Caco-2 (cell line): Measurements from ENCODE around the gene HOMER2. TPM values are rescaled to one million over a fixed set of nuclear protein-coding genes. Genes with fewer than 3 reads are reported as not detected.
A peak's percentile ranks its signal among the peaks of the same experiment; 100 is the strongest.

Experiments used
- BruUV-seq: library from RNA; stranded (reverse); fragments of 400-500 nt; replicated peaks from 2 replicates; lab custom pipeline; 2021; lab: Mats Ljungman, UMichigan
- CTCF ChIA-PET: fragments of 300-600 bp; sonication (Branson Sonifier 250); formaldehyde crosslinking; loops from one replicate; lab custom pipeline; 2022; ENCODE audit warnings: antibody characterized with exemption; lab: Charles Lee
- POLR2A ChIA-PET: fragments of 300-600 bp; sonication (Branson Sonifier 250); formaldehyde crosslinking; loops from one replicate; lab custom pipeline; 2022; ENCODE audit warnings: antibody characterized with exemption; lab: Charles Lee
- DNase-seq, 2 experiments: peaks; one replicate each; pipeline versions ENCODE4 v3.0.0 to v3.0.0-alpha.2; 2020 to 2022
- H3K27me3 ChIP-seq: replicated peaks from 2 replicates; pipeline ENCODE4 v1.6.0; 2011; ENCODE audit warnings: low read length; ENCODE audit not compliant: control insufficient read depth, insufficient read depth
- H3K36me3 ChIP-seq: 2 replicates; pipeline ENCODE4 v1.5.1; 2011; ENCODE audit warnings: low read length; ENCODE audit not compliant: control insufficient read depth, insufficient read depth
- H3K4me1 ChIP-seq: fragments of 250-450 bp; sonication (Bioruptor Pico); 2 replicates; pipeline ENCODE4 v1.5.1; 2020; ENCODE audit warnings: mild to moderate bottlenecking
- H3K4me3 ChIP-seq: 2 replicates; pipeline ENCODE4 v1.5.1; 2011; ENCODE audit warnings: low read depth, mild to moderate bottlenecking, control low read depth, low read length
- H3K9me3 ChIP-seq: fragments of 250-450 bp; sonication (Bioruptor Pico); 2 replicates; pipeline ENCODE4 v1.5.1; 2020; ENCODE audit warnings: mild to moderate bottlenecking, moderate library complexity
- H3K27ac Mint-ChIP-seq: one replicate; pipeline ENCODE4 v1.8.0; 2022; ENCODE audit warnings: mixed read lengths; ENCODE audit not compliant: unreplicated experiment
- H3K27me3 Mint-ChIP-seq: one replicate; pipeline ENCODE4 v1.8.0; 2022; ENCODE audit warnings: mixed read lengths; ENCODE audit not compliant: insufficient read depth, unreplicated experiment
- H3K36me3 Mint-ChIP-seq: one replicate; pipeline ENCODE4 v1.8.0; 2022; ENCODE audit warnings: mild to moderate bottlenecking, mixed read lengths; ENCODE audit not compliant: insufficient read depth, unreplicated experiment
- H3K4me1 Mint-ChIP-seq: one replicate; pipeline ENCODE4 v1.8.0; 2022; ENCODE audit warnings: low read depth, mixed read lengths; ENCODE audit not compliant: unreplicated experiment
- H3K4me3 Mint-ChIP-seq: one replicate; pipeline ENCODE4 v1.8.0; 2022; ENCODE audit warnings: mild to moderate bottlenecking, moderate library complexity, mixed read lengths; ENCODE audit not compliant: unreplicated experiment
- H3K9me3 Mint-ChIP-seq: one replicate; pipeline ENCODE4 v1.8.0; 2022; ENCODE audit warnings: mixed read lengths; ENCODE audit not compliant: unreplicated experiment
- intact Hi-C: fragments of 100-400 bp; cut with micrococcal nuclease; formaldehyde crosslinking; loops from one replicate; pipeline ENCODE4 v1.10.0; 2022; ENCODE audit not compliant: unreplicated experiment
- total RNA-seq: library from RNA; stranded (reverse); gene quantifications from 2 replicates; pipeline ENCODE4 v1.2.3, GENCODE V29; 2022
- TF ChIP-seq, protein P1 (sequence below), 2 experiments: fragments of 200-600 bp in 1 of 2; IDR thresholded peaks; 1 replicate in 1 of 2; 2 replicates in 1 of 2; pipeline versions ENCODE4 v1.5.1 to v1.8.0; 2011 to 2022; ENCODE audit warnings: antibody characterized with exemption in 1 of 2, control low read depth in 1 of 2, inconsistent platforms in 1 of 2, low read depth in 1 of 2, low read length in 1 of 2, mild to moderate bottlenecking in 1 of 2, moderate library complexity in 1 of 2; ENCODE audit not compliant: insufficient read depth in 1 of 2, severe bottlenecking in 1 of 2, unreplicated experiment in 1 of 2

The HOMER2 gene
- total RNA-seq, 1 experiment from 2014 or later, result 5.5 TPM

DNA sequence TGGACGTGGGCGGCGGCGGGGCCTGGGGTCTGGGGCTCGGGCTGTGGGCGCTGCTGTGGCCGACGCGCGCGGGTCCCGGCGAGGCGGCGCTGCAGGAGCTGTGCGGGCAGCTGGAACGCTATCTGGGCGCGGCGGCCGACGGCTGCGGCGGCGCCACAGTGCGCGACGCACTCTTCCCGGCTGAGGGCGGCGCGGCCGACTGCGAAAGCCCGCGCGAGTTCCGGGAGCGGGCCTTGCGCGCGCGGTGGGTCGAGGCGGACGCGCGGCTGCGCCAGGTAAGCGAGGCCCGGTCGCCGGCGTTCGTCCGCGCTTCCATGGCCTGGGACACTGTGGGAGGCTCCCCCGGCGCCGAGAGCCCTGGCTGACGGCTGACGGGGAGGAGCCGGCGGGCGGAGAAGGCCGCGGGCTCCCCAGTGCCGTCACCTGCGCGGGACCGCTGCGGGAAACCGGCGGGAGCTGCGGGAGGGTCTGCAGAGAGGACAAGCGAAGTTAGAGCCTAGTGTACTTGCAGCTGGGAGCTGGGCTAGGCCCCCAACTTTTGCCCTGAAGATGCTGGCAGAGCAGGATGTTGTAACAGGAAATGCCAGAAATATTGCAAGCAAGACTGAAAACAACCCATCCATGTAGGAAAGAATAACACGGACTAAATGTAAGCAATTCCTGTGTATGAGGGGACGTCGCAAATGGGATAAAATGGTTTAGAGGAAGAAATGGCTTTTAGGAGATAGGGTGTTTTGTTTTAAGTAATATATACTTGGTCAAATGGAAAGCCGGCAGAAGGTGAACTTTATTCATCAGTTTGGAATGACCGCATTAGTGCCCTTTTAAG lies 142.2 kb downstream of the HOMER2 start:
- ChIA-PET CTCF (interaction anchor here (1.0 to 1.3 kb wide), 2 partner anchors 59 to 60 kb away, joined by 3 to 4 read pairs; no protein-coding TSS in a partner anchor), POLR2A (interaction anchor here (2.8 kb wide), 1 partner anchor 60 kb away, joined by 16 read pairs; no protein-coding TSS in a partner anchor)
- intact Hi-C loops, result no loop called here
- BruUV-seq, result no TSS peak
- DNase-seq, result peak; percentile 50 to 59
- H3K36me3 Mint-ChIP-seq, result peaks cover 23% of the 10 kb centered on the region
- no peaks in the 10 kb centered on the region for H3K27me3 ChIP-seq
- H3K4me3 ChIP-seq, result peak overlapping the region; percentile 87
- H3K4me1 Mint-ChIP-seq, result peaks cover 9% of the 10 kb centered on the region
- peak overlapping the region; percentile 81 for H3K27ac Mint-ChIP-seq
- no peaks in the 10 kb centered on the region for H3K9me3 ChIP-seq
- TF ChIP-seq, protein P1, sequence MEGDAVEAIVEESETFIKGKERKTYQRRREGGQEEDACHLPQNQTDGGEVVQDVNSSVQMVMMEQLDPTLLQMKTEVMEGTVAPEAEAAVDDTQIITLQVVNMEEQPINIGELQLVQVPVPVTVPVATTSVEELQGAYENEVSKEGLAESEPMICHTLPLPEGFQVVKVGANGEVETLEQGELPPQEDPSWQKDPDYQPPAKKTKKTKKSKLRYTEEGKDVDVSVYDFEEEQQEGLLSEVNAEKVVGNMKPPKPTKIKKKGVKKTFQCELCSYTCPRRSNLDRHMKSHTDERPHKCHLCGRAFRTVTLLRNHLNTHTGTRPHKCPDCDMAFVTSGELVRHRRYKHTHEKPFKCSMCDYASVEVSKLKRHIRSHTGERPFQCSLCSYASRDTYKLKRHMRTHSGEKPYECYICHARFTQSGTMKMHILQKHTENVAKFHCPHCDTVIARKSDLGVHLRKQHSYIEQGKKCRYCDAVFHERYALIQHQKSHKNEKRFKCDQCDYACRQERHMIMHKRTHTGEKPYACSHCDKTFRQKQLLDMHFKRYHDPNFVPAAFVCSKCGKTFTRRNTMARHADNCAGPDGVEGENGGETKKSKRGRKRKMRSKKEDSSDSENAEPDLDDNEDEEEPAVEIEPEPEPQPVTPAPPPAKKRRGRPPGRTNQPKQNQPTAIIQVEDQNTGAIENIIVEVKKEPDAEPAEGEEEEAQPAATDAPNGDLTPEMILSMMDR (IDR thresholded peaks at IDR 0.05; ENCODE audit: insufficient read depth in 1 of 2, low read depth in 1 of 2, low read length in 1 of 2, severe bottlenecking in 1 of 2, unreplicated experiment in 1 of 2), result no peak
- H3K4me3 Mint-ChIP-seq, result peak overlapping the region; percentile 87
- H3K9me3 Mint-ChIP-seq, result no peaks in the 10 kb centered on the region
- H3K36me3 ChIP-seq, result no peaks in the 10 kb centered on the region
- no peaks in the 10 kb centered on the region for H3K4me1 ChIP-seq
- H3K27me3 Mint-ChIP-seq, result no peaks in the 10 kb centered on the region

DNA sequence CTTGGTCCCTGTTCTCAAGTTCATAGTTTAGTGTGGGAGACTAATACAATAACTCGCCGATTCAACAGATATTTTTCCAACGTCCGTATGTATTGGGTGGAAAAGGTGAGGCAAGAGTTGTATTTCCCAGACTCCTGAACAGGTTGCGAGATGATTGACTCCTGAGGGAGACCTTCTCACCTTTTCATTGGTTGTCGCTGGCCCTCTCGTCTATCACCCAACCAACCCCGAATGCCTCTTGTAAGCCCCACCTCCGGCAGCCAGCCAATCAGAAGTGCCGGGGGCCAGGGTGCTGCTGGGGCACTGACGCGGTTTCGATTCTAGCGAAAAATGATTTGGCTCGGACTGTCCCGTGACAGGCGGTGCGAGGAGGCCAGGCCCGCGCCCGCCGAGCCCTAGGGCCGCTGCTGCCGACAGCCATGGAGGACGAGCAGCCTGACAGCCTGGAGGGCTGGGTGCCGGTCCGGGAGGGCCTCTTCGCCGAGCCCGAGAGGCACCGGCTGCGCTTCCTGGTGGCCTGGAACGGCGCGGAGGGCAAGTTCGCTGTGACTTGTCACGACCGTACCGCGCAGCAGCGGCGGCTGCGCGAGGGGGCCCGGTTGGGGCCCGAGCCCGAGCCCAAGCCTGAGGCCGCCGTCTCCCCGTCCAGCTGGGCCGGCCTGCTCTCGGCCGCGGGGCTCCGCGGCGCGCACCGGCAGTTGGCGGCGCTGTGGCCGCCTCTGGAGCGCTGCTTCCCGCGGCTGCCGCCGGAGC lies 143.0 kb downstream of the HOMER2 start, which contains the start of gene WHAMM:
Gene WHAMM, plus strand, starts transcription at position 321 of the 753 bp plus-strand sequence. Its CDS starts 99 bp downstream, at position 420.
- Histone ChIP-seq H3K4me3 (peak within 1 kb of the TSS; percentile 87), H3K36me3 (no peaks in the 10 kb centered on the region), H3K27me3 (no peaks in the 10 kb centered on the region), H3K9me3 (no peaks in the 10 kb centered on the region), H3K4me1 (no peaks in the 10 kb centered on the region)
- Mint-ChIP-seq H3K27ac (peak within 1 kb of the TSS; percentile 81), H3K9me3 (no peaks in the 10 kb centered on the region), H3K27me3 (no peaks in the 10 kb centered on the region), H3K36me3 (peaks cover 15% of the 10 kb centered on the region), H3K4me1 (peaks cover 9% of the 10 kb centered on the region), H3K4me3 (peak within 1 kb of the TSS; percentile 87)
- intact Hi-C loops, result loop anchor here (1.0 to 10.0 kb wide), 4 partner anchors 59 to 243 kb away; partner anchors contain the start of genes C15orf40 and RAMAC
- no TSS peak for BruUV-seq
- DNase-seq, result peak; percentile 97 to 98
- POLR2A ChIA-PET, result interaction anchor here (2.8 kb wide), 1 partner anchor 59 kb away, joined by 16 read pairs; no protein-coding TSS in a partner anchor
- TF ChIP-seq, protein P1 (IDR thresholded peaks at IDR 0.05; ENCODE audit: insufficient read depth in 1 of 2, low read depth in 1 of 2, low read length in 1 of 2, severe bottlenecking in 1 of 2, unreplicated experiment in 1 of 2), result no peak
- CTCF ChIA-PET, result interaction anchor here (1.0 kb wide), 1 partner anchor 59 kb away, joined by 3 read pairs; no protein-coding TSS in a partner anchor

DNA sequence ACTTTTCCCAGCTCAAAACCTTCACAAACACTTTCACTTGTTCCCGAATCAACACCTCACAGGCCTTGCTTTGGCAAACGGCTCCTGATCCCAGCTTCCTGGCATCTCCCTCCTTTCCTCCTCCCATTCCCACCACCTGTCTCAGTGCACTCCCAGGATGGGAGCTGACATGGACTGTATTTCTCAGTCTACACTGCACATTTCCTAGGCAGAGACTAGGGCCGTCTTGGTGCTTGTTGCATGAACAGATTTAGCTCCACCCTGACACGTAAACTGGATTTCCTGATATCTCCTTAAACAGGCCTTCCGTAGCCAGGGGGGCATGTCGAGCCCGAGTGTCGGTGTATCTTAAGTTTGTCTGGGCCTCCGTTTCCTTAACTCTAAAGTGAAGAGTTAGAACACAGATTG lies 143.9 kb downstream of the HOMER2 start:
- Mint-ChIP-seq H3K4me1 (peaks cover 9% of the 10 kb centered on the region), H3K27ac (peak overlapping the region; percentile 38), H3K36me3 (peaks cover 7% of the 10 kb centered on the region), H3K27me3 (no peaks in the 10 kb centered on the region), H3K9me3 (no peaks in the 10 kb centered on the region), H3K4me3 (peak overlapping the region; percentile 87)
- no peaks in the 10 kb centered on the region for H3K4me1 ChIP-seq
- peak in 1 of 2 experiments; percentile 9 for DNase-seq
- POLR2A ChIA-PET, result interaction anchor here (2.8 kb wide), 1 partner anchor 58 kb away, joined by 16 read pairs; no protein-coding TSS in a partner anchor
- H3K36me3 ChIP-seq, result no peaks in the 10 kb centered on the region
- intact Hi-C loops, result loop anchor here (1.0 to 10.0 kb wide), 4 partner anchors 58 to 242 kb away; partner anchors contain the start of genes C15orf40 and RAMAC
- CTCF ChIA-PET, result no interaction called here
- no peaks in the 10 kb centered on the region for H3K9me3 ChIP-seq
- TF ChIP-seq, protein P1 (IDR thresholded peaks at IDR 0.05; ENCODE audit: insufficient read depth in 1 of 2, low read depth in 1 of 2, low read length in 1 of 2, severe bottlenecking in 1 of 2, unreplicated experiment in 1 of 2), result no peak
- no peaks in the 10 kb centered on the region for H3K27me3 ChIP-seq
- TSS peak; percentile 79 for BruUV-seq
- H3K4me3 ChIP-seq, result peak overlapping the region; percentile 33
